SH-SY5Y (cell line): Measurements from ENCODE around the gene LRRC74A.

ENCODE experiments used
- GATA2 ChIP-seq: IDR thresholded peaks from 2 replicates; pipeline ENCODE4 v1.6.1; 2011; ENCODE audit warnings: mild to moderate bottlenecking, low read depth, low read length
- GATA3 ChIP-seq: IDR thresholded peaks from 2 replicates; pipeline ENCODE4 v1.6.1; 2011; ENCODE audit warnings: low read depth, mild to moderate bottlenecking, low read length, moderate library complexity

The LRRC74A gene

DNA sequence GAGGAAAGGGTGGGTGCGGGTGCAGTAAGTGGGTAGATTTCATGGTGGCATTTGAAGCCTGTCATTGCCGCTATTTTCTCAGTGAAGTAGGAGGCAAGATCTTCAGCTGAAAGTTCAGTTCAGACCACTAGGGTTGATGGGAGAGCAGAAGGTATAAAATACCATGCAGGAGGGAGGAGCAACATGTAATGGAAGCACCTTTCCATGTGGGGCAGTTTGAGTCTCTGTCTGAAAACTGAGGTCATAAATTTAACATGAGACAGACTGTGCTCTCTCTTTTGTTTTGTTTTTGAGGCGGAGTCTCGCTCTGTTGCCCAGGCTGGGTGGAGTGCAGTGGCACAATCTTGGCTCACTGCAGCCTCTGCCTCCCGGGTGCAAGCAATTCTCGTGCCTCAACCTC lies 22.7 kb downstream of the LRRC74A start:
- no peak for TF ChIP-seq GATA2
- TF ChIP-seq GATA3, result no peak

DNA sequence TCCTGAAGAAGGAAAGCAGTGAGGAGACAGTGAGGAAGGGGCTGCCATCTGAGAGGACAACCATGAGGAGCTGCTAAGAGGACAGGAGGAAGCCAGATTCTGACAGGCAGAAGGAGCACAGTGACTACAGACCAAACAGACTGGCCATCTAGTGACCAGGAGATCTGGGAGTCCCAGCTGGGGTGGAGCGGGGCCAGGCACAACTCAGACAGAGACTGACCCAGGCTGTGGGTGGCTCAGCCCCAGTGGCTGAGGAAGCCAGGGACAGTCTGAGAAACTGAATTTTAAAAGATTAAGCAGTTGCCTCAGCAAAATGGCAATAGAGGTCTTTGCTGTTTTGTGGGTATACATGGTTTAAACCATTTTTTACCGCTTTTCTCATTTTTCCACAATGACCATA lies 28.9 kb downstream of the LRRC74A start:
- TF ChIP-seq GATA2 (no peak), GATA3 (no peak)

DNA sequence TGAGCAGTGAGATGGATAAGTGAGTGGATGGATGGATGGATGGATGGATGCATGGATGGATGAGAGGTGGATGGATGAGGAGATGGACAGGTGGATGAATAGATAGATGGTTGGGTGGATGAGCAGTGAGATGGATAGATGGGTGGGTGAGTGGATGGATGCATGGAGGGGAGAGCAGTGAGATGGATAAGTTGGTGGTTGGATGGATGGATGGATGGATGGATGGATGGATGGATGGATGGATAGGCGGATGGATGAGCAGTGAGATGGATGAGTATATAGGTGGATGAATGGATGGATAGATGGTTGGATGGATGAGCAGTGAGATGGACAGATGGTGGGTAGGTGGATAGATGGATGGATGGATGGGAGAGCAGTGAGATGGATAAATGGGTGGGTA lies 30.6 kb downstream of the LRRC74A start:
- TF ChIP-seq GATA2, result no peak
- TF ChIP-seq GATA3, result no peak

DNA sequence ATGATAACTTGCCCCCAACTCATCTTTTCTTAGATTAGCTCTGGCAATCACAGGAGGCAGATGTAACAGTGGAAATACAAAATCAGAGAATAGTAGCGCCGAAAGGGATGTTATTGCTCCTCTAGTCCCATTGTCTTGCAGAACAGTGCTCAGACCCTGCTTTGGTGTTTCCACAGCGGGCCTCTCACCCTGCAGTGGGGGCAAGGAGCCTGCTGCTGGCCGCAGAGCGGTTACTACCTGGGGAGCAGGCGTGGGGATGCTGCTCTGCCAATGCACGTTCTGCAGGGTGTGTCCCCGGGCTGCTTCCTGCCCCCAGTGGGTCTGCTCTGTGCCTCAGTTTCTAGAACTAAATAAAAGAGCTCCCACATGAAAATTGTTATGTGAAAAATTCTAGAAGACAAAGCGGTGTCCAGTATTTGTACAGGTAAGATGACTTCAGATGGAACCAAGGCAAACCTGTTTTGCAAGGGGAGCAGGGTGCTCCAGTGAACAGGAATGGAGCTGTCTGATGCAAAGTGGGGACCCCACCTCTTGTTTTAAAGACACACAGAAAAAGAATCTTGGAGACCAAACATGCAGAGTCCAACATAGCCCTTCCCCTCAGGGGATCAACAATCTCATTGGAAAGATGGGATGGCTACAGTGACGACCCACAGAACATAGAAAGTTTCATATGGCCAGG lies 35.5 kb downstream of the LRRC74A start:
- TF ChIP-seq GATA2, result no peak
- no peak for TF ChIP-seq GATA3

DNA sequence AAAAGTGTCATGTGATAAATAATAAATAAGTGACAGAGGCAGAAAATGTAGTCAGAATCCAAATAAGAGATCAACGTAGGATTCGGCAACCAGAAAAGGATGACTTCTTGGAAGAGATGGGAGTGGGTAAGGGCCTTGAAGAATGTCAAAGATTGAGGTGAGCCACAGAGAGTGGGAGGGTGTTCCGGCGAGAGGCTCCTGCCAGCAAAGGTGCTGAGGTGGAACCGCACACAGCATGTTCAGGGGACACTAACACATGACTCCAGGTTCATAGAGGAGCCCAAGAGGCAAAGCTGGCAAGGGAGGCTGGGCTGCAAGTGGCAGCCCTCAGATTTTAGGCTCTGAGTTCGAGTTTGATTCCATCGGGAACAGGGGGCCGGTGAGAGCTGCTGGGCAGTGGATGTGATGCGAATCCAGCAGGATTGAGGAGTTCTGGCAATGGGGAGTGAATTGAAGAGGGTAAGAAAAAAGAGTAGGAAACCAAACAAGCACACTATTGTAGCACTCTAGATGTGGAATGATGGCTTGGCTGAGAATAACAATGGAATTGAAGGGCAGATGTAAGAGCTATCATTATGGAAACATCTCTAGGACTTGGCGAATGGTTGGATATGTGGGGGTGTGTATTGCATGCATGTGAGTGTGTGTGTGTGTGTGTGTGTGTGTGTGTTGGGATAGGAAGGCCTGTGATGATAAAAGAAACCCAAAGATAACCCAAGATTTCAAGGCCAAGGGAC lies 36.5 kb downstream of the LRRC74A start:
- TF ChIP-seq GATA3 (no peak), GATA2 (no peak)

DNA sequence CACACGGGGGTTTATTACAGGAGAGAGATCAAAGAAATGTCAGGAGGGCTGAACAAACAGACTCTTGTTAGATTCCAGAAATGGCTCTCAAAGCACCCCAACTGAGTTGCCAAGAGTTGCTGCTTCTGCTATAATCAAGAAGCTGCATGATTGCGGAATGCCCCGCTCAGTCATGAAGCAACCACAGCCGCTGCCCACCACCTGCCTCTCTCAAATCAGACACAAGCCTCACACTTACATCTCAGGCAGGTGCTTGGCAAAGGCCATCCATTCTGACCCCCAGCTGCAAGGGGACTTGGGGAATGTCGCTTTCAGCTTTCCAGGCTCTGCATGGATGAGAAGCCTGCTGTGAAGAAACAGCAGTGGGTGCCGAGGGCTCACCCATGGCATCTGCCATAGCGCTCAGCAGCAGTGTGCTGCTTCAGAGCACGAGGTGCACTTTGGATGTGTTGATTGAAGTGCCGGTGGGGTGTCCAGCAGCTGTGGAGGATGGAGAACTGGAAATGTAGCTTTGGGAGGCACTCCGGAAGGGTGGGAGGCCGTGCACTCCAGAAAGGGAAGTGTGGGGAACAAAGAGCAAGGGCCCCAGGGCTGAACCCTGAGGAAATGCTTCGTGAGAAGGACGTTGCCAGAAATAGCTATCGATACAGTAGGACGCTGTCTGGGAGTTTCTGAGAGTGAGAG lies 37.7 kb downstream of the LRRC74A start:
- no peak for TF ChIP-seq GATA2
- TF ChIP-seq GATA3, result no peak

DNA sequence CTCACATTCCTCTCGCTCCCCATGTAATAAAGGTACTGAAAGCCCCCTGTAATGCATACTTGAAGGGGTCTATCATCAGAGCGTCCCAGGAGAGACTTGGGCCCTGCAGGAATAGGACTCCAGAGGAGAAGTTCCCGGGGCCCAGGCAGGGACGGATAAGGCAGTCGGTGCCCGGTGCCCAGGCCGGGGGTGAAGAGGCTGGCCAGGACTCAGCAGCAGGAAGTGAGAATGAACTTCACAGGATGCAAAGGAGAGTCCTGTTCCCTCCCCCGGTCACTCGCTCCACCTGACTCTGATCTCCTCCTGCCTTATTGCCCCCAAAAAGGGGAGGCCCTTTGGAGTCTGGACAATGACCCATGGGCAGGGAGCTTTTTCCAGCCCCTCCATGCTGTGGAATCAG lies 40.2 kb downstream of the LRRC74A start:
- no peak for TF ChIP-seq GATA2
- no peak for TF ChIP-seq GATA3

DNA sequence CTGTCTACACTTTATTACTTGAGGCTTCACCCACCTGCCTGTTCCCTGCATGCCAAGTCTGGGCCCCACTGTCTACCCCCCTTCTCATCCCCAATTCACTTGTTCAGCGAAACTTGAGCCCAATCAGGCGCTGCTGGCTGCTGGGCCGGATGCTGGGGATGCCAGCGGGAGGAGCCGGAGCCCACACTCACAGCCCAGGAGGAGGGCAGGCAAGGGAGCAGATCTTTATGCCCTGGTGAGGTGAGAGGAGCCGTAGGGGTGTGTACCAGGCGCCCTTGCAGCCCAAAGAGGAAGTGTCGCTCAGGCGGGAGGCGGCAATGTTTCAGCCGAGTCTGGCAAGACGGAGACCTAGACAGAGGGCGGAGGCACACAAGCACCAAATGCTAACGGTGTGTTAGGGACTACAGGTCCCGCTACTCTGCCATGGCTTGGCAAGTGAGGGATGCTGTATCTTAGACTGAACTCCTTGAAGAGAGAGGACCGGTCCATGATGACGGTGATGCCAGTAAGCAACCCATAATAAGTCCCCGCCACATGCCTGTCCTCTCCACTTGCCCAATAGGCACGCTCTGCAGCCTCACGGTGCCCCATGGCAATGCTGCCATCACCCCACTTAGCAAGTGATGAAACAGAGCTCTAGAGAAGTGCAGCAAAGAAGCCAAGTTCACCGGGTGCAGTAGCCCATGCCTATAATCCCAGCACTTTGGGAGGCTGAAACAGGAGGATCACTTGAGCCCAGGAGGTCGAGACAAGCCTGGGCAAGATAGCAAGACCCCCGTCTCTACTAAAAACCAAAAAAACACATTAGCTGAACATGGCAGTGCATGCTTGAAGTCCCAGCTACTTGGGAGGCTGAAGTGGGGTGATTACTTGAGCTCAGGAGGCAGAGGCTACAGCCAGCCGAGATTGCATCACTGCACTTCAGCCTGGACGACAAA lies 41.6 kb downstream of the LRRC74A start:
- TF ChIP-seq GATA2 (no peak), GATA3 (no peak)

DNA sequence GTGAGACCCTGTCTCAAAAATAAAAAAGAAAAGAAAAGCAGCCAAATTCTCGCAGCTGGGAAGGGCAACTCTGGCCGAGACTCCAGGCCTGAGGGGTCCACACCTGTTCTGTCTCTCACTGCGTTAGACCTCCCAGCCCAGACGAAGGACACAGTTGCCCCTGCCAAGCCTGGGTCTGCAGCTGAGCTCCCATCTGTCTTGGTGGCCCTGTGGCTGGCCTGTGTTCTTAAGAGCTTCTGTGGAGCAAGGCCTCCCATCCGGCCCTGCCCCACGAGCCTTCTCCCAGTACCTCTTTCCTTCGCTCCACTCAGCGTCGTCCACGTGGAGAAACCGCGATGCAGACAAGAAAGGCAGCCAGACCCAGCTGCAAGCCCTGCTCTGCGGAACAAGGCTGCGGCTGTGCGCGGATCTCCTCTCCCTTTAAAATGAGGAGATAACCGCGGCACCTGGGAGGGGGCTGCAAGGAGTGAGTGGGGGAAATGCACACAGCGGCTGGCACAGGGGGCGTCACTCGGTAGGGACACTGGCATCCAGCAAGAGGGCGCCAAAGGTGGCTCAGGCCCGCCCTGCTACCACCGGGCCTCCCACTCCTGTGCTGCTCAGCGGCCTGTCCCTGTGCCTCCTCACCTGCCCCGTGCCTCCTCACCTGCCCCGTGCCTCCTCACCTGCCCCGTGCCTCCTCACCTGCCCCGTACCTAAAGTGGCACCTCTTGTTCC lies 42.4 kb downstream of the LRRC74A start:
- TF ChIP-seq GATA3 (no peak), GATA2 (no peak)

DNA sequence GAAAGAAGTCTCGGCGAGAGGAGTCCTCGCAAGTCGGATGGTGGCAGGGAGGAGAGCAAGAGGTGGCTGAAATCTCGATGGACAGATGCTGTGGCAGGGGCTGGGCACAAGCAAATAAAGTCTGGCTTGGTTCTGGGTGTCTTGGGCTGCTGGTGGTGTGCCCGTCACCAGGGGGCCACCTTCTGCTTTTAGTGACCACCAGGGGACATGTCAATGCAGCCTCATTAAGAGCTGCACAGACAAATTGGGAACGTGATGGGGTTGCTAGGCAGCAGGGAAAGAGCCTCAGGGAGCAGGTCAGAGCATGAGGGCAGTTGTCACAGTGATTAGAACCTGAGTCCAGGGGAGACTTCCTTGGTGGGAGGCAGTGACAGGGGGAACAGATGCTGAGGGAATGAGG lies 44.0 kb downstream of the LRRC74A start:
- TF ChIP-seq GATA2 (no peak), GATA3 (no peak)

DNA sequence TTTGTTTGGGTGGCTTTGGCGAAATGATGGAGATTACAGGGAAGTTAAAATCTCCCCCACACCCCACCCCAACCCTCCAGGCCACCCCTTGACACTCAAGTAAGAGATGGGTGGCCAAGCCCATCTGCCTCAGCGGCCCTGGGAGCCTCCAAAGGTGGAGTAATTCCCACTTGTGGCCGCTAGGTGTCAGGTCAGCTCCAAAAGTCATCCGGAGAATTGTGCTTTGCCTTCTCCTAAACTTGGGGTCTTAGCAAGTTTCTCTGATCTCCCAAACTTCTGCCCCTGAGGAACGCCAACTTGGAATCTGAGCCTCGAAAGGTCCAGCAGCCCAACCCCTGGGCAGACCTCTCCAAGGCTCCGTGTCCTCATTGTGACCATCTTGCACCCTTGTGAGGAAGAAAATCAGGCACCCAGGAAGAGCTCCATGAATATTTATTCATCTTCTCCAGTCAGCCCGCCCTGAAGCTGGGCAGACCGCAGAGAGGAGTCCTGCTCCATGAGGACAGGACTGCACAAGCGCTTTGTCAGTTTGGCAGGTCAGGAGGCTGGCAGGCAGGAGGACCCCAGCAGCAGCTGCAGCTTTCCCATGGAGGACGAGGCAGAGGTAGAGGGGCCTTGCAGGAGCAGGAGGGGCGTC lies 46.7 kb downstream of the LRRC74A start:
- no peak for TF ChIP-seq GATA3
- TF ChIP-seq GATA2, result no peak

DNA sequence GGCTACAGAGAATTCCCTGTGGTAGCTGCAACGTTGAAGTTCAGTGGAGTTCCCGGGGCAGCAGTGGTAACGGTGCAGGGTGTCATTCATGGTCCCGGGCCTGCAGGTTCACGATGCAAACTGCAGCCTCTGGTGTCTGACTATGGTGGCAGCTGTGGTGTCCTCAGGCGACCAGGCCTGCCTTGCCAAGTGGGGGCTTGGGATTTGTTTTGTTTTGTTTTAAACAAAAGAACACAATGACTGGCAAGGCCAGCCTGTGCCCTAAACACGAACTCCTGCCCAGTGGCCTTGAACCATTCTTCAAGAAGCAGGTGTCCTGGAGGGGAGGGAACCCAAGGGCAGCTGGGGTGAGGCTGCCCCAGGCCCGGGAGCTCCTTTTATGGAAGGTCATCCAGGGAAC lies 48.5 kb downstream of the LRRC74A start:
- TF ChIP-seq GATA3, result no peak
- TF ChIP-seq GATA2, result no peak

DNA sequence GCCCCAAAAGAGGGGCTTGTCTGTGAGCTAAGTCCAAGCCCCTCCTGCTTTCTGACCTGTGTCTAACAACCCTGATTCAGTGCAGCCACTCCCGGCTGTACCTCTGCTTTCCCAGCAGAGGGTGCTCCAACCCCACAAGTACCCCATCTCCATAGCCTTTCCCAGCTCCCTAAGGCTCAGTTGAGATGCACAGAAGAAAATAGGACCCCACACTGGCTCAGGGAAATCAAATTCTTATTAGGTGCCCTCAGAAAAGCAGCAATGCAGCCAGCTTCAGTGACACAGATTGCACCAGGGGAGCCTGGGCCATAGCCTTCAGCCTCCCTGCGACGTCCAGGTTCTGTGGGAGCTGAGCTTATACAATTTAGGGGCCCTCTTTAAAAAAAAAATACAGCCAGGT lies 49.9 kb downstream of the LRRC74A start:
- no peak for TF ChIP-seq GATA3

DNA sequence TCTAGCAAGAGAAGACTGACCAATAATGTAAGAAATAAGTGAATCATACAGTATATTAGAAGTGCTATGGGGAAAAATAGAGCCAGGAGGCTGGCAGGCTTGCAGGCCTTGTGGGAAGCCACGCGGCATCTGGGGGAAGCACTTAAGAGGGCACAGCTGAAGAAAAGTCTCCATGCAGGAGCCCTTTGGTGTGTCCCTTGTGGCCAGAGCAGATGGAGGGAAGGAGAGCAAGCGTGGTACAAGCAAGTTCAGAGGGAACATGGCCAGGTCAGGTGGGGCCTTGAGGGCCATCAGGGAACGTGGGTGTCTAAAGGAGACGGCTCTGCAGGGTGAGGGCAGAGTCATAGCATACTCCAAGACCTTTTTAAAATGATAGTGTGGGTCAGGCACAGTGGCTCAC lies 51.7 kb downstream of the LRRC74A start:
- no peak for TF ChIP-seq GATA2
- TF ChIP-seq GATA3, result no peak
